Panc1 (cell line): ENCODE results near the gene SVIL.

Source experiments
- CTCF ChIP-seq: fragments of 450-650 bp; IDR thresholded peaks from 2 replicates; pipeline ENCODE4 v1.5.1; 2017; ENCODE audit warnings: mild to moderate bottlenecking
- TF ChIP-seq, protein P1 (sequence below), 2 experiments: IDR thresholded peaks; 2 replicates each; pipeline ENCODE4 v1.6.1; 2011 to 2012; ENCODE audit warnings: low read depth in 2 of 2, control low read depth in 1 of 2, low read length in 1 of 2, mild to moderate bottlenecking in 1 of 2, moderate library complexity in 1 of 2; ENCODE audit not compliant: insufficient read depth in 1 of 2

- TF ChIP-seq CTCF = no peak
- TF ChIP-seq, protein P1, sequence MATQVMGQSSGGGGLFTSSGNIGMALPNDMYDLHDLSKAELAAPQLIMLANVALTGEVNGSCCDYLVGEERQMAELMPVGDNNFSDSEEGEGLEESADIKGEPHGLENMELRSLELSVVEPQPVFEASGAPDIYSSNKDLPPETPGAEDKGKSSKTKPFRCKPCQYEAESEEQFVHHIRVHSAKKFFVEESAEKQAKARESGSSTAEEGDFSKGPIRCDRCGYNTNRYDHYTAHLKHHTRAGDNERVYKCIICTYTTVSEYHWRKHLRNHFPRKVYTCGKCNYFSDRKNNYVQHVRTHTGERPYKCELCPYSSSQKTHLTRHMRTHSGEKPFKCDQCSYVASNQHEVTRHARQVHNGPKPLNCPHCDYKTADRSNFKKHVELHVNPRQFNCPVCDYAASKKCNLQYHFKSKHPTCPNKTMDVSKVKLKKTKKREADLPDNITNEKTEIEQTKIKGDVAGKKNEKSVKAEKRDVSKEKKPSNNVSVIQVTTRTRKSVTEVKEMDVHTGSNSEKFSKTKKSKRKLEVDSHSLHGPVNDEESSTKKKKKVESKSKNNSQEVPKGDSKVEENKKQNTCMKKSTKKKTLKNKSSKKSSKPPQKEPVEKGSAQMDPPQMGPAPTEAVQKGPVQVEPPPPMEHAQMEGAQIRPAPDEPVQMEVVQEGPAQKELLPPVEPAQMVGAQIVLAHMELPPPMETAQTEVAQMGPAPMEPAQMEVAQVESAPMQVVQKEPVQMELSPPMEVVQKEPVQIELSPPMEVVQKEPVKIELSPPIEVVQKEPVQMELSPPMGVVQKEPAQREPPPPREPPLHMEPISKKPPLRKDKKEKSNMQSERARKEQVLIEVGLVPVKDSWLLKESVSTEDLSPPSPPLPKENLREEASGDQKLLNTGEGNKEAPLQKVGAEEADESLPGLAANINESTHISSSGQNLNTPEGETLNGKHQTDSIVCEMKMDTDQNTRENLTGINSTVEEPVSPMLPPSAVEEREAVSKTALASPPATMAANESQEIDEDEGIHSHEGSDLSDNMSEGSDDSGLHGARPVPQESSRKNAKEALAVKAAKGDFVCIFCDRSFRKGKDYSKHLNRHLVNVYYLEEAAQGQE (IDR thresholded peaks at IDR 0.05; ENCODE audit: insufficient read depth in 1 of 2, low read depth in 2 of 2, low read length in 1 of 2) = no peak
Observed at GRCh38 chr10:29524720-29525119, 110.1 kb downstream of the SVIL start.
